Heart left ventricle (tissue), 16 donors: ENCODE data around the gene LRMDA. TPM values are rescaled to one million over a fixed set of nuclear protein-coding genes. Genes with fewer than 3 reads are reported as not detected.

Experiments
- ATAC-seq, 4 donors: fragments of 200-7000 bp; cut with Tn5 transposase; one replicate each; pipeline ENCODE4 v1.9.1; 2020 to 2022; ENCODE audit warnings: moderate library complexity in 4 of 4, mild to moderate bottlenecking in 3 of 4, moderate number of reproducible peaks in 1 of 4
- DNase-seq, 5 donors: peaks; one replicate each; pipeline ENCODE4 v3.0.0-alpha.2; 2020
- H3K27ac ChIP-seq, 12 donors: fragments of 200-600 bp; sonication (generic) in 4 of 12; one replicate each; pipeline versions ENCODE4 v1.5.0 to v1.8.0; 2016 to 2022; ENCODE audit warnings: mild to moderate bottlenecking in 2 of 12
- H3K27me3 ChIP-seq, 9 donors: fragments of 200-600 bp; sonication (generic) in 2 of 9; one replicate each; pipeline versions ENCODE4 v1.5.1 to v1.8.0; 2016 to 2022; ENCODE audit warnings: mild to moderate bottlenecking in 3 of 9
- H3K36me3 ChIP-seq, 9 donors: fragments of 200-600 bp; sonication (generic) in 2 of 9; one replicate each; pipeline versions ENCODE4 v1.5.0 to v1.8.0; 2018 to 2022; ENCODE audit warnings: mild to moderate bottlenecking in 2 of 9
- H3K4me1 ChIP-seq, 12 donors: fragments of 200-600 bp; sonication (generic) in 4 of 12; one replicate each; pipeline versions ENCODE4 v1.5.0 to v1.8.0; 2016 to 2022; ENCODE audit warnings: mild to moderate bottlenecking in 3 of 12
- H3K4me3 ChIP-seq, 12 donors: fragments of 200-600 bp; sonication (generic) in 4 of 12; one replicate each; pipeline versions ENCODE4 v1.5.0 to v1.8.0; 2017 to 2022; ENCODE audit warnings: mild to moderate bottlenecking in 9 of 12, moderate library complexity in 4 of 12
- H3K9me3 ChIP-seq, 12 donors: fragments of 200-600 bp; sonication (generic) in 4 of 12; one replicate each; pipeline versions ENCODE4 v1.5.0 to v1.8.0; 2016 to 2022; ENCODE audit warnings: mild to moderate bottlenecking in 1 of 12
- POLR2A ChIP-seq, 2 donors: fragments of 450-650 bp; IDR thresholded peaks; one replicate each; pipeline ENCODE4 v1.6.1; 2017; ENCODE audit warnings: antibody characterized with exemption in 2 of 2, mild to moderate bottlenecking in 2 of 2, moderate library complexity in 2 of 2
- WGBS, 4 donors: extraction: QIAGEN DNeasy Blood & Tissue Kit in 2 of 4; methylation state at CpG; one replicate each; pipeline versions ENCODE4 v1.1.5 to v1.1.7; 2013 to 2018; 5-methylcytosine and 5-hydroxymethylcytosine counted together
- intact Hi-C, 10 donors: fragments of 100-400 bp; cut with DNase I; formaldehyde crosslinking; loops; one replicate each; pipeline versions ENCODE4 v1.11.1 to v1.14.2; 2022
- polyA plus RNA-seq, 2 donors: library from polyadenylated mRNA; stranded (reverse); fragments of 200-250 nt; gene quantifications; one replicate each; pipeline ENCODE4 v1.2.3, GENCODE V29; 2013
- total RNA-seq, 9 donors: library from RNA; depleted of rRNA in 2 of 9; stranded (reverse); fragments of >200 nt in 2 of 9; fragmentation: NEBNext Ultra II Directional in 3 of 9; extraction: Animal tissue kit (Norgen Biotek cat#: 25700) in 3 of 9; gene quantifications; one replicate each; pipeline versions ENCODE4 v1.1.0 to v1.2.4, GENCODE V29; 2016 to 2023
- TF ChIP-seq, protein P1 (sequence below), 12 donors: fragments of 200-600 bp; sonication (generic) in 4 of 12; IDR thresholded peaks; one replicate each; pipeline versions ENCODE4 v1.5.0 to v1.8.0; 2018 to 2022; ENCODE audit warnings: antibody characterized with exemption in 12 of 12, mild to moderate bottlenecking in 5 of 12
- donor health status: ischemic (EF 13 %, LVEDD 7.1; RV severe dilation, severe dysfunction).
- donor health status: healthy with polysubstance abuse.
- donor health status: DM: no; HTN: yes; CAD: no.
- donor health status: DM: no; HTN: no; CAD: no.
- donor health status: ischemic (EF 25% LVEDD 6.9; RV normal size, moderate dysfunction).
- donor health status: ischemic (EF 25% LVEDD 5.7; RV mildly dilated, moderate dysfunction).
- donor health status: healthy.
- donor health status: DM: yes; HTN: yes; CAD: no.
- donor health status: ischemic (EF 35%, LVEDD 5.7; RV mildly dilated, moderate dysfunction).
- donor health status: nonischemic (EF 11% LVEDD 7.7; RV severe dilation, severe dysfunction).
- donor health status: DM: yes; HTN: yes; CAD: no.
- donor health status: PGD.
- donor health status: ischemic (EF 29% LVEDD 5.4; RV normal size, mild dysfunction).
- donor health status: nonischemic (EF 23%, LVEDD 6.1; RV moderate dilation, normal function).

The LRMDA gene
- total and polyA plus RNA-seq, 11 donors, result 2.4 to 34.4 (median 14.9) TPM

GRCh38 chr10:76268530-76268929, 837.1 kb downstream of the LRMDA start:
- H3K36me3 ChIP-seq, result no peaks in the 10 kb centered on the region
- DNase-seq, result no peak
- H3K27me3 ChIP-seq, result no peaks in the 10 kb centered on the region
- TF ChIP-seq, protein P1, sequence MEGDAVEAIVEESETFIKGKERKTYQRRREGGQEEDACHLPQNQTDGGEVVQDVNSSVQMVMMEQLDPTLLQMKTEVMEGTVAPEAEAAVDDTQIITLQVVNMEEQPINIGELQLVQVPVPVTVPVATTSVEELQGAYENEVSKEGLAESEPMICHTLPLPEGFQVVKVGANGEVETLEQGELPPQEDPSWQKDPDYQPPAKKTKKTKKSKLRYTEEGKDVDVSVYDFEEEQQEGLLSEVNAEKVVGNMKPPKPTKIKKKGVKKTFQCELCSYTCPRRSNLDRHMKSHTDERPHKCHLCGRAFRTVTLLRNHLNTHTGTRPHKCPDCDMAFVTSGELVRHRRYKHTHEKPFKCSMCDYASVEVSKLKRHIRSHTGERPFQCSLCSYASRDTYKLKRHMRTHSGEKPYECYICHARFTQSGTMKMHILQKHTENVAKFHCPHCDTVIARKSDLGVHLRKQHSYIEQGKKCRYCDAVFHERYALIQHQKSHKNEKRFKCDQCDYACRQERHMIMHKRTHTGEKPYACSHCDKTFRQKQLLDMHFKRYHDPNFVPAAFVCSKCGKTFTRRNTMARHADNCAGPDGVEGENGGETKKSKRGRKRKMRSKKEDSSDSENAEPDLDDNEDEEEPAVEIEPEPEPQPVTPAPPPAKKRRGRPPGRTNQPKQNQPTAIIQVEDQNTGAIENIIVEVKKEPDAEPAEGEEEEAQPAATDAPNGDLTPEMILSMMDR (IDR thresholded peaks at IDR 0.05), result no peak
- no peak for TF ChIP-seq POLR2A (IDR thresholded peaks at IDR 0.05)
- WGBS, 4 donors, result 55 to 82% (median 67%) methylated on average over 5 of the region's 5 CpGs
- H3K4me3 ChIP-seq, result no peak overlapping the region
- H3K9me3 ChIP-seq, result peaks cover 0 to 6% (median 0%) of the 10 kb centered on the region in 12 donors
- H3K4me1 ChIP-seq, result no peaks in the 10 kb centered on the region
- no peak for ATAC-seq
- intact Hi-C loops, result no loop called here
- no peak overlapping the region for H3K27ac ChIP-seq

- H3K27ac ChIP-seq, result no peak overlapping the region
- TF ChIP-seq, protein P1 (IDR thresholded peaks at IDR 0.05), result no peak
- no peak for TF ChIP-seq POLR2A (IDR thresholded peaks at IDR 0.05)
- H3K27me3 ChIP-seq, result no peaks in the 10 kb centered on the region
- H3K9me3 ChIP-seq, result peaks cover 0 to 10% (median 2%) of the 10 kb centered on the region in 12 donors
- 85 to 90% (median 89%) methylated on average over 5 of the region's 5 CpGs for WGBS, 4 donors
- H3K4me3 ChIP-seq, result no peak overlapping the region
- H3K4me1 ChIP-seq, result no peaks in the 10 kb centered on the region
- DNase-seq (no peak), ATAC-seq (no peak)
- intact Hi-C loops, result no loop called here
- no peaks in the 10 kb centered on the region for H3K36me3 ChIP-seq
These were observed 837.5 kb downstream of the LRMDA start for GRCh38 chr10:76268954-76269353.

DNA sequence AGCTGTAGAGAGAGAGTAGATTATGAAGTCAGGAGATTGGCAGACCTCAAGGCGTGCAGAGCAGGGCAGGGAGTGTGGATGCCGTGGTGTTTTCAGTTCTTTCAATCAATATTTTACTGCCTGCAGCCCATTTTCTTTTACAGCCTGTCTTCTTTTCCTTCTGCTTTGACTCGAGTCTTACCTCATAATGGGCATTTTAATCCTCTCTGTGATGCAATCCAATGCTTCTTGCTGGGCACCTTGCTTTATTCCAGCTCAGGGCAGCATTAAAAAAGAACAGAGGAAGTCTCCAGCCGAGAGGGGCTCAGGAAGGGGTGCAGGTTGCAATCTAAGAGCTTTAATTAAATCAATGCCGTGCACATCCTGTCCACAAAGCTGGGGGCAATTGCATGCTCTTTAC, 839.0 kb downstream of the LRMDA start:
- no peaks in the 10 kb centered on the region for H3K4me1 ChIP-seq
- intact Hi-C loops, result no loop called here
- WGBS, 4 donors, result 83 to 92% (median 88%) methylated on average over 5 of the region's 5 CpGs
- TF ChIP-seq, protein P1 (IDR thresholded peaks at IDR 0.05), result no peak
- no peak for TF ChIP-seq POLR2A (IDR thresholded peaks at IDR 0.05)
- H3K9me3 ChIP-seq, result peaks cover 0 to 25% (median 16%) of the 10 kb centered on the region in 12 donors
- H3K27me3 ChIP-seq, result no peaks in the 10 kb centered on the region
- H3K4me3 ChIP-seq, result no peak overlapping the region
- no peak overlapping the region for H3K27ac ChIP-seq
- DNase-seq (no peak), ATAC-seq (no peak)
- H3K36me3 ChIP-seq, result no peaks in the 10 kb centered on the region

DNA sequence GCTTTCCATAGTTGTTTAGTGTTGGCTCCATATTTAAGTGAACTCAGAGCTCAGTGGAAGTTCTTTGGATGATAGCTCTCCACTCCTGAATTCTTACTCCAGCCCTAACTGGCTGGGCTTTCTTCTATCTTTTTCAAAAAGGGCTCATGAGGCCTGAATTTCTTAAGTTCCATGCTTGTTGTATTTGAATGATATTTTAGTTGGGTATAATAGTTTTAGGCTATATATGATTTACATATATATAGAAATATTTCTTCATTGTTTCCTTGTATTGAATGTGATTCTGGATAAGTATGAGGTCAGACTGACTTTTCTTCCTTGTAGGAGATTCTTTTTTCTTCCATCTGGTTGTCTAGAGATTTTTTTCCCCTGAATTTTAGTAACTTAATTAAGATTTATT, 843.5 kb downstream of the LRMDA start:
- TF ChIP-seq, protein P1 (IDR thresholded peaks at IDR 0.05), result no peak
- no peak for TF ChIP-seq POLR2A (IDR thresholded peaks at IDR 0.05)
- DNase-seq (no peak), ATAC-seq (no peak)
- intact Hi-C loops, result no loop called here
- Histone ChIP-seq H3K4me3 (no peak overlapping the region), H3K4me1 (peaks cover 0 to 13% (median 0%) of the 10 kb centered on the region in 12 donors), H3K9me3 (peaks cover 0 to 35% (median 19%) of the 10 kb centered on the region in 12 donors), H3K27ac (no peak overlapping the region), H3K36me3 (no peaks in the 10 kb centered on the region), H3K27me3 (no peaks in the 10 kb centered on the region)
